GM13976 (cell line): ENCODE data around the gene MAP2K3.
A peak's percentile ranks its signal among the peaks of the same experiment; 100 is the strongest.

ENCODE experiments used
- DNase-seq: peaks from one replicate; pipeline ENCODE4 v3.0.0; 2012; ENCODE audit warnings: low spot score
- CTCF ChIP-seq: IDR thresholded peaks from 2 replicates; pipeline ENCODE4 v1.5.1; 2012; ENCODE audit warnings: borderline replicate concordance, mild to moderate bottlenecking; ENCODE audit not compliant: insufficient read depth; ENCODE audit errors: extremely low read depth, missing control alignments, control extremely low read depth
- in situ Hi-C: fragments of 300-500 bp; cut with MboI; formaldehyde crosslinking; loops from one replicate; pipeline ENCODE4 v1.12.0; 2022; ENCODE audit warnings: low sequenced_read_pairs, mixed read lengths, inconsistent platforms; ENCODE audit not compliant: unreplicated experiment

Gene MAP2K3

GRCh38 chr17:21284319-21285163, at the start of gene MAP2K3:
Gene MAP2K3 (plus strand): TSS chr17:21284711. CDS start chr17:21284921, 210 bp downstream.
- in situ Hi-C loops: loop anchor here (25.0 kb wide), 2 partner anchors 153 to 228 kb away; no protein-coding TSS in a partner anchor
- no peak for TF ChIP-seq CTCF
- DNase-seq: peak; percentile 99

- no peak for TF ChIP-seq CTCF
- in situ Hi-C loops: no loop called here
- DNase-seq: no peak
These were observed 48.6 kb upstream of the MAP2K3 start for GRCh38 chr17:21235921-21236320.

GRCh38 chr17:21239680-21240368, 44.7 kb upstream of the MAP2K3 start:
- peak; percentile 73 for DNase-seq
- in situ Hi-C loops: loop anchor here (10.0 kb wide), 1 partner anchor 55 kb away; no protein-coding TSS in a partner anchor
- no peak for TF ChIP-seq CTCF

GRCh38 chr17:21240369-21241055, 44.0 kb upstream of the MAP2K3 start:
- no peak for TF ChIP-seq CTCF

GRCh38 chr17:21241564-21241963, 42.9 kb upstream of the MAP2K3 start:
- in situ Hi-C loops: loop anchor here (10.0 kb wide), 1 partner anchor 57 kb away; no protein-coding TSS in a partner anchor
- DNase-seq: no peak
- TF ChIP-seq CTCF: no peak

More at GRCh38 chr17:21240369-21241055, 44.0 kb upstream of the MAP2K3 start:
- in situ Hi-C loops: loop anchor here (10.0 kb wide), 1 partner anchor 56 kb away; no protein-coding TSS in a partner anchor
- no peak for DNase-seq
